Stimulated activated CD4-positive, alpha-beta T cell treated with anti-CD3 and anti-CD28 coated beads, Interleukin-2, amount 100 ng/mL, for 4 hours (primary cell): ENCODE measurements around the gene SENP1.
"Not testable (repeated sequence)": the region's sequence is repeated elsewhere in the genome, so short reads cannot be mapped to it uniquely, and the experiment has no call there.

Experiments used
- DNase-seq: peaks from one replicate; pipeline ENCODE4 v3.0.0-alpha.2; 2020; ENCODE audit warnings: low read depth

The SENP1 gene

DNA sequence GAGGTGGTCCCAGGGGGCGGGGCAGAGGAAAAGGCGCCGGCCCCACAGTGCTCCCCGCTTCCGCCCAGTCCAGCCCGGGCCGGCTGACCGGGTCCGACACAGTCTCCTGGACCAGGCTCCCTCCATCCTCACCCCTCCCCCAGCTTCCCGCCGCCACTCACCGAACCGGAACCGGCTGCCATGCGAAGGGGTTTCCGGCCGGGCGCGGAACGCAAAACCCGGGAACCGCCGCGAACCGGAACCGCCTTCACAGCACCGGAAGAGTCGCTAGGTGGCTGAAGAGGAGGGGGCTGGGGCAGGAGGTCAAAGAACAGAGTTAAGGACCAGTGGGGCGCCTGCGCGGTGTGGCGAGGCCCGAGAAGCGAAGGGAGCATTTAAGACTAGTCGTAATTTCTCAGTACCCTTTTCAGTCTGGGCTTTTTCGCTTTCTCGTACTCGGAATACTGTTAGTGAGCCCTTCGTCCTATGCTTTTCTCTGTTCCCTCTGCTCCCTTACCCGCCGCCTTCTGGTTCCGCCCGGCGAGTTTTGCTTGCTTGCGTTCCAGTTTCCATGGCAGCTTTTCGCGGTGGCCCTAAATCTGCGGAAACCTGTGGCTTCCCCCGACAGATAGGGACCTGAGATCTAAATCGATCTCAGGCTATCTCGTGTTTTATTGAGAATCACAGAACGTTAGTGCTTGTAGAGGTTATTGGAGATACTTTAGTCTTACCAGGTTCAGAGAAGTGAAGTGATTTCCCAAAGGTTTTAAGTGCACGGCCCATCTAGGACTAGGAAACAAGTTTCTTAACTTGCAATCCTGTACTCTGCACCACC lies at the start of gene SENP1:
TSS of gene SENP1 (minus strand) at position 213 of the 814 bp plus-strand sequence. CDS start 4,607 bp downstream, outside the sequence.
- peak; percentile 84 for DNase-seq

DNA sequence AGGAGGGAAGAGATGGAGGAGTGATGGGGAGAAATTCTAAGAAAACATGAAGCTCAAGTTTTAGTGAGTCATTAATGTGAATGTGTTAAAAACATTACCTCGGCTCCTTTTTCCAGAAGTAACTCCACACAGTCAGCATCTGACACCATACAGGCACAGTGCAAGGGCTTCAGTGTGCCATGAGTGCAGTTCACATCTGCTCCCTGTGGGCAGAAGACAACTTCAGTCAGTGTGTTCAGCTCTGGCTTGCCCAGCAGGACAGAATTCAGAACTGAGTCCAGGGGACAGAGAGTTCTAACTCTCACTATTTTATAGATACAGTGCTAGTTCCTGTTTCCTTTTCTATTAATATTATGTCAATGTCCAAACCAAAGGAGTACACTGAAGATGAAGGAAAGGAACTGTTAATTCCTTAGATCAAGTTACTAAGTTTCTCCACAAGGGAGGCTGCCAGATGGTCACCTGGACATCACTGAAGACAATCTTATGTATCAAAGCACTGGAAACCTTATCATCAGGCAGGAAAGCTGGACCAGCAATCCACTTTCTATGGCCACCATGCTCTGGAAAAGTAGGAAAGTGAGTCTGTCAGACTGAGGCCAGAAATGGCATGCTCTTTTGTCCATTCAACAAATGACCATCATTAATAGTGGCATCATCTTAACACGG lies 45.4 kb upstream of the SENP1 start:
- no peak for DNase-seq

DNA sequence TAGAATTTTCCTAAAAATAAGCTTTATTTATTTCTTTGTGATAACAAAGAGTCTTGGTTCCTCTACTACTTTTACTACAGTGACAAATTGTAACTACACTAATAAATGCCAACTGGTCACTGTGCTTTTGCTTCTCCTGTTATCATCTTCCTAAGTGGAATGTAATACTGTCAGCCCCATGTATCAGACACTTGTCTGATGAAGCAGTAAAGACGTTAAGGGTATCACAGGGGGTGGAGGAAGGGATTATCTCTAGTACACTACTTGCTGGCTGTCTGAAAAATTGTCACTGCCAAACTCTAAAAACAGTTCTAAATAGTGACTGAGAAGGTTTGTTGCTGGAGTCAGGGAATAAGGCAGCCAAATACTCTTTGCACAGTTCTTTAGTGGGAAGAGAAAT lies 40.1 kb upstream of the SENP1 start:
- no peak for DNase-seq

DNA sequence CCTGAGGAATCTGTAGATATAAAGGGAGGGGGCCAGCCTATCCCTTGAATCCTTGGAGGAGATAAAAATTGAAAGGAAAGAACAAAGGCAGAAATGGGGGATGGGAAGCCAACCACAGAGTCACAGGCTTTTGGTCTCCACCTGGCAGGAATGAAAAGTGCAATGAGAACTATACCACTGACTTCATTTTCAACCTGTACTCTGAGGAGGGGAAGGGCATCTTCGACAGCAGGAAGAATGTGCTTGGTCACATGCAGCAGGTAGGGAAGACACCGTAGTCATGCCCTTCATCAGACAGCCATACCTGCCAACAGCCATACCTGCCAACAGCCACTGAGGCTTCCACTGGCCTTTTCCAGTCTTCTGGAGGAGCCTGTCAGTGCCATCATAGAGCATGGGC lies 38.0 kb upstream of the SENP1 start:
- no peak for DNase-seq

DNA sequence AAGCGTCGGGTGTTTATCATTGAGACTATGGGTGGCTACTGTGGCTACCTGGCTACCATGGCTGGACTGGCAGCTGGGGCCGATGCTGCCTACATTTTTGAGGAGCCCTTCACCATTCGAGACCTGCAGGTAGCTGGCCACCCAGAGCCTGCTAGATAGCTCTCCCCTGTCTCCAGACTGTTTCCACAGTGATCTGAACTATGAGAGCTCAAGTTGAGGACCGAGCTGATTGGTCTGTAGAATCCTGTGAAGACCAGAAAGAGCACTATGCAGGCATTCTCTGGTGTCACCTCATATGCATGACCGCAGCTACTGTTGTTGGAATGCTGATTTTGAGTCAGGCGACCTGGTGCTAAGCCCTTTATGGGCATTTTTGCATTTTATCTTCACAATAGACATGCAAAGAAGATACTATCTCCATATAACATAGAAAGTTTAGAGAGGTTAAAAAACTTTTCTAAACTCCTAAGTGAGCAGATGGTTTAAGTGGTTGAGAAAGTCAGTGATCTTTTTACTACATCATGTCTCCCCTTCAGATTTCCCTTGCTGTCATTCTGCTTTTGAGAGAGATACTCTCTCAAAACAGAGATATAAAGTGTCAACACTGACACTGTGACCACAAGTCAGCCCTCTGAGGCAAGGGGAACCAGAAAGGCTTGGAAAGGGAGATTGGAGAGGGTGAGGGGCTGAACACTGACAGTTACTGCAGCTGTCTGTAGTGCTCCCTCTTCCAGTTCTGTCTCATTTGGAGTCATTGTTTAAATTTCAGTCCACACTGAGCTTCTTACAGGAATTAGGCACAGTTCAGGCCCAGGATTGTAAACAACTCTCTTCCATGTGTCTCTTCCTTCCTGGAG lies 37.2 kb upstream of the SENP1 start:
- no peak for DNase-seq

DNA sequence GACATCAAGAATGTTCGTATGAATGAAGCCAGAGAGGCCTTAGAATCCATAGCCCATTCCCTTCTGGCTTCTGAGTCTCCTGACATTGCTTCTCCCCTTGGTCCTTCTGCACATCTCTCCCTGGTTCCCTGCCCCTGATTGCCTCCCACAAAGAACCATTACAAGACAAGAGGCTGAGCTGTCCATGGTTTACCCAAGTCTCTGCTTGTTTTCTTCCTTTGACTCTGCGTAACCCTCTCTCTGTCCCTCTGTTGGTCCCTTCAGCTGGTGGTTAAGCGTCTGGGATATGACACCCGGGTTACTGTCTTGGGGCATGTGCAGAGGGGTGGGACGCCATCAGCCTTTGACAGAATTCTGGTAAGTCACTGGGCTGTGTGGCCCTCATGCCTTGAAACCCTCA lies 29.1 kb upstream of the SENP1 start:
- DNase-seq = no peak

DNA sequence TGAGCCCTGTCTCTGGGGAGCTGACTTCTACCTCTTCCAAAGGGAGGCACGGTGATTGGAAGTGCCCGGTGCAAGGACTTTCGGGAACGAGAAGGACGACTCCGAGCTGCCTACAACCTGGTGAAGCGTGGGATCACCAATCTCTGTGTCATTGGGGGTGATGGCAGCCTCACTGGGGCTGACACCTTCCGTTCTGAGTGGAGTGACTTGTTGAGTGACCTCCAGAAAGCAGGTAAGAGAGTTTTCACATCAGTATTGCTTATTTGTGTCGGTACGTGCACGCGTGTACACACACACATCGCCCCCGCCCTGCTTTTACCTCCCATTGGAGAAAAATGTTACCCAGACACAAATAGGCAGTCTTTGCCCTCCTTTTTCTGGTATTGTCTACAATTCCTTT lies 26.9 kb upstream of the SENP1 start:
- DNase-seq = no peak

DNA sequence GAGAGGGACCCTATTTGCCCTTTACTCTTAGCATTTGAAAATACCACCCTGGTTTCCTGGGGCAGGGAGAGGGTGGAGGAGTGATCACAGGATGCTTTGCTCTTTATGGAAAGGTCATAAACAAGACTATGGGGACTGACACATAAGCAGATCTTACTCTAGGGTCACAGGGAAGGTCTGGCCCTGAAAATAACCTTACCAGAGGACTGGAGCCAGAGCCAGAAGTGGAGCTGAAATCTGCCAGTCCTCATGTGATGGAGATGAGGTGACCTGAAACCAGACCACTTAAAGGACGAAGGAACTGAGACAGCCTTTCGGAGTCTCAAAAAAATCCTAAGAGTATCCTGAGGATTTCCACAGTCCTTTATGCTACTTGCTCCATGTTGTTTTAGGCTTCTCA lies 25.6 kb upstream of the SENP1 start:
- DNase-seq = no peak

DNA sequence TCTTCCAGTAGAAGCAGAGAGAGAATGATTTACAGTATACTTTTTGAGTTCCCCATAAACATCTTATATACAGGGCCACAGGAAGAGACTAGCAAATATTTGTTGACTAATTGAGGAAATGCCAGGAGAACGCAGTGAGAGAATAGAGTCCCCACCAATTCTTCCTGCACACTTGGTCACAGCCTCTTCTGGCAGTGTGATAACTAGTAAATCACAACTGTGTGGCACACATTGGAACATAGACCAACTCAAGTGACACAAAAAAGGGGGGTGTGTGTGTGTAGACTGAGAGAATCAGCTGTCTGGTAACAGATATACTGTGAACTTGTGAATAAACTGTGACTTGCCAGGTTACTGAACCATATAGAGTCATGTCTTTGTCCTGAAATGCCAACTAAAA lies 23.5 kb upstream of the SENP1 start:
- no peak for DNase-seq

DNA sequence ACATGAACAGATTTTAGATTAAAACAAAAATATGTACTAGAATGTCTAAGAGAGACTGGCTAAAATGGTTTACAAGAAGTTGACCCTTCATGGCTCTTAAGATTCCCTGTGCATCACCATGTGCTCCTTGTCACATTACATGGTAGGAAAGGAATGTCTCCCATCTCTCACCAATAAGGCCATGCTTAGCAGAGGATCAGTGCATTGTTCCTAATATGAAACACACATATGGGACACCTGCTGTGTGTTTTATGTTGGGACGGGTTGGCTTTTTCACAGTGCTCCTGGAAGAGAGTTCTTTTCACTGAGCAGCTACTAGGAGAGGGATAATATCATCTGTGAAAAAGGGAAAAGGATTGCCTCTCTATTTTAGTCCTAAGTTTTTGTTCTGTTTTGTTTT lies 22.9 kb upstream of the SENP1 start:
- DNase-seq = no peak

DNA sequence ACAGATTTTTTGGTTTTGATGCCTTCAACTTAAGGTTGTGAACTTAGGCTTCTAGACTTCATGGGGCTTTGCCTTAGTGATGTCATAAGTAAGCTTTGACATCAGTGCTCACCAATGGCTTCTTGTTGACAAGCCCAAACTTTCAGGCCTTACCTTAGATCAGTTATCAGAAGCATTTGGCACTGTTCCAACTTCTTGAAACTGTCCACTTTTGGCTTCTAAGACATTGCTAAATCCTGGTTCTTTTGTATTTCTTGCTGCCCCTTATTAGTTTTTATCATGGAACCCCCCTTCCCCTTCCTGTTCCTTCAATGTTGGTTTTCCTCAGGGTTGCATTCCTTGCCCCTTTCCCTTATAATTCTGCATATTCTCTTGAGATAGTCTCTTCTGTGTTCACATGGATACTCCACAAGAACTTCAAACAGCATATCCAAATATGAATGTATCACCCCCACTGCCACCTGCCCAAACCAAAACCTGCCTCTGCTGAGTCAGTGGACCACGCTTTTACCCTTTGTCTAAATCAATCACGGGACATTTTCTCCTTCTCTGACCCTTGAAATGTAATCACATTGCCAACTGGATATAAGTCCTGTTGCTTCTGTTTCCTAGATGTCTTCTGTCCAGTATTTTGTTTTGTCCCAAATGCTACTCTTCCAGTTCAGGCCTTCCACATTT lies 21.2 kb upstream of the SENP1 start:
- DNase-seq = no peak

DNA sequence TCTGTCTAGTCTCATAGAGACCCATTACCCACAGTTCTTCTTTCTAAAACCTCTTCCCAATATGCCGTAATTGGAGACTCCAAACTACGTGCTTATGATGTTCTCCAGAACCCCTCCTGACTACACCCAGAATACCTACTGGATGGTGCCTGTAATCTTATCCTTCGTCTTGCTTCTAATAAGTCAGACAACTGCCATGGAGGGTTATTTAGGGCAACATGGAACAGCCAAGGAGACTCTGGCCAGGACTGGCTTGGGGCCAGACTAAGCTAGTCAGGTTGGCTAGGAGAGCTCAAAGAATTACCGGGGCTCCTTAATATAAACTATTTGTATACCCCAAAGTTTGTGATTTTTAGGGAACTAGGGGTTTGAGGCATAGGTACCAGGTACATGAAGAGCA lies 20.1 kb upstream of the SENP1 start:
- no peak for DNase-seq

DNA sequence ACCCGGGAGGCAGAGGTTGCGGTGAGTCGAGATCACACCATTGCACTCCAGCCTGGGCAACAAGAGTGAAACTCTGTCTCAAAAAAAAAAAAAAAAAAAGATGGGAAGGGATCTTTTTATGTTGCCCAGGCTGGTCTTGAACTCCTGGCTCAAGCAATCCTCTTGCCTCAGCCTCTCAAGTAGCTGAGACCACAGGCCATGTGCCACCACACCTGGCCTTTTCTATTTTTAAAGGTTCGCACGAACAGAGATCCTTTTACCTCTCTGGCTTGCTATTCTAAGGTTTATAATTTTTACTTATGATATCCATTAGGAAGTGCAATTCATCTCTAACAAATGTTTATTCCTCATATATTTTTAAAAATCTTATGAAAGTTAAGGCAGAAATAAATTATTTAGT lies 19.7 kb upstream of the SENP1 start:
- not testable (repeated sequence) for DNase-seq

DNA sequence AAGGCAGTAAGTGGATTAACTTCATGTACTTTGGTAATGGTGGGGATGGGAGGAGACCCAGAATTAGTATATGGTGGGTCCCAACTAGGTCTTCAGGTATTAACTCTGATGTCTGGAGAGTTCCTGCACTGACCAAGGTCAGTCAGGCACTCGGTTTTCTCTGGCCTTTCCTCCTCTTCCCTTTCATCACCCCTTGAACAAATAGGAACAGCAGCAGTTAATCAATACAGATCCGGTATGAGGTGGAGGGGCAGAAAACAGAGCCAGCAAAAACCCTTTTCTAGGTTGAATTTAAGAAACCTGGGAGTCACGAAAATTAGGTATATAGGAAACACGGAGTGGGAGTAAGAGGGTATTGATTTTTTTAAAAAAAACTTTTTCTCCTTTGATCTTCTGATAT lies 17.3 kb upstream of the SENP1 start:
- DNase-seq = no peak

DNA sequence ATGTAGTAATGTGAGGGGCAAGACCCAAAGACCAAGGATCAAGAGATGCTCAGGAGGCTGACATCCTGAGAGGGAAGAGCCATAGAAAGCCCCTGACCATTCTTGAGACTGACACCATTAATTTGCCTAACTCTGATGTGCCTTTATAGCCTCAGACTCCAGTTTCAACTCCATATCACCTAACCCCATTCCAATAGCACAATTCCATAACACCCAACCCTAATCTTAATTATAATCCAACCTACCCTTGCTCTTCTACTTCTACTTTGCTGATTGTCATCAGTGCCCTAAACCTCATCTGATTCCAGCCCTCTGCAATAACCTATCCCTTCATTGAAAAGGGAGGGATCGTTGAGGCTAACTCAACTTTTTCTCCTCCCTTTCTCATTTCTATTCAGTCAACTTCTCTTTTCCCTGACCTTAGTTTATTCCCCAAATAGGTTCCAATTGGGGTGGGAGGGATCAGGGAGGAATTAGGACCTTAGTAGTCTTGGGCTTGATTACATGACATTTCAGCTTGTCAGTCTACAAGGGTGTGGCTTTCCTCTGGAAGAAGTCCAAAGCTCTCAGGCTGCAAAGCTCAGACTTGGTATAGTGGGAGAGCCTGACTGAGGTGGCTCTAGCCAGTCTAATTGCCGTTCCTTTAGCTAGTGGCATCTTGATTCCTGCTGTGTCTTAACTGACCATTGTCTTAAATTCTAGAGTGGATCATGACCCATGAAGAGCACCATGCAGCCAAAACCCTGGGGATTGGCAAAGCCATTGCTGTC lies 16.4 kb upstream of the SENP1 start:
- no peak for DNase-seq

DNA sequence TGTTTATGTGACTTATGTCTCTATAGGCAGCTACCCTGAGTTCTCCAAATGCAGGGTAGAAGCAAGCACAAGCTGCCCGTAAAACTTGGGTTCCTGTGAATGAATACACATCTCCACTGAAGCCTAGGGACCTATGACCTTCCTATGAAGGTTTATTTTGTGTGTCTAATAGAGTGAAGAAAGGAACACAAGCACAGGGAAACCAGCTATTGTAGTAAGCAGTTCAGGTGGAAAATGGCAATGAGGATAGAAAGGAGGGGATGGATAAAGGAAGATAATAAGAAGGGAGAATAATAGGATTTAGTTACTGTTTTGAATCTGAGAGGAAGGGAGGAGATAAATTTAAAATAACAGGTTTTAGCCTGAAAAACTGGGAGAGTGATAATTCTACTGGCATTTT lies 15.6 kb upstream of the SENP1 start:
- no peak for DNase-seq

DNA sequence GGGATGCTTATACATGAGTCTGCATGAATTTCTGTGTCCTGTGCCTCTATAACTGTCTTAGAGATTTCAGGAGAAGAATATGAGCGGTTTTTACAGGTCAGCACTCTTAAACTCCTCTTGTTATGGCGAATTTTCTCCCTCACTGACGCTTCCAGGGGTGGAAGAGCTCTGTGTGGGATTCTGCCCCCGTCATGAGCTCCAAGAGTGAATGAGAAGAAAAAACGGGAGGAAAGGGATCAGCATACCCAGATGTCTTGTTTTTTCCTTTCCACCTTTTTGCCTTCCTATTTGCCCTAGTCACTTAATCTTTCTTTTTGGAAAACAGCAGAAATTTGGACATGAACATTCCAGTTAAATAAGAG lies 13.9 kb upstream of the SENP1 start:
- DNase-seq = no peak

DNA sequence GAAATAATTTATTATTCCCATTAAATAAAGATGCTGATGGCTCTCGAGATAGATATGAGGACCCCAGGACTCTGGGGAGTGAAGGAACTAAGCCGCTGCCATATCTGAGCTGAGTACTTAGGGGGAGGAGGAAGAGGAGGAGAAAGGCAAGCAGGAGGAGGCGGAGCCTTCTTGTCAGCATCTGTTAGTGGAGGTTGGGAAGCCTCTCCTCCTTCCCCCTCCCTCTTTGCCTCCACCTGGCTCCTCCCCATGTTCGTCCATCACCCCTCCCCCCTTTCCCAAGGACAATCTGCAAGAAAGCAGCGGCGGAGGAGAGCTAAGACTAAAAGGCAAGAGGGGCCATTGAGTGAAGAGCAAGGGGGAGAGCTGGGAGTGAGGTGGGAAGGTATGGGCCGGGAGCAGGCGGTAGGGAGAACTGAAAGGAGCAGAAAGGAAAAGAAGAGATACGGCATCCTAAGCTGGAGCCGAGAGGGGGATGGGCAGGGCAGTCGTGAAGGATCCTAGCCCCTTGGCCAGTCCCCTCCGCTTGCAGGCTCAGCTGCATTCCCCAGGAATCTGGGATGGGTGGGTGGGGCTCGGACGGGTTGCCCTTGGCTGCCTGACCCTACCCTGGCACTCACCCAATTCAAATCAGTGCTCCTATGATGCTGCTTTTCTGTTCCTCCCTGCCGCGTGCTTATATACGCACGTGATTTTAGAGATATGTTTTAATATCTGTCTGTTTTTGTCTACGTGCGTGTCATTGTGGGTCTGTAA lies 13.4 kb upstream of the SENP1 start, which contains the start of gene PFKM:
TSS of gene PFKM (plus strand) at position 287 of the 756 bp plus-strand sequence. CDS start 3,411 bp downstream, outside the sequence.
- peak; percentile 53 for DNase-seq

DNA sequence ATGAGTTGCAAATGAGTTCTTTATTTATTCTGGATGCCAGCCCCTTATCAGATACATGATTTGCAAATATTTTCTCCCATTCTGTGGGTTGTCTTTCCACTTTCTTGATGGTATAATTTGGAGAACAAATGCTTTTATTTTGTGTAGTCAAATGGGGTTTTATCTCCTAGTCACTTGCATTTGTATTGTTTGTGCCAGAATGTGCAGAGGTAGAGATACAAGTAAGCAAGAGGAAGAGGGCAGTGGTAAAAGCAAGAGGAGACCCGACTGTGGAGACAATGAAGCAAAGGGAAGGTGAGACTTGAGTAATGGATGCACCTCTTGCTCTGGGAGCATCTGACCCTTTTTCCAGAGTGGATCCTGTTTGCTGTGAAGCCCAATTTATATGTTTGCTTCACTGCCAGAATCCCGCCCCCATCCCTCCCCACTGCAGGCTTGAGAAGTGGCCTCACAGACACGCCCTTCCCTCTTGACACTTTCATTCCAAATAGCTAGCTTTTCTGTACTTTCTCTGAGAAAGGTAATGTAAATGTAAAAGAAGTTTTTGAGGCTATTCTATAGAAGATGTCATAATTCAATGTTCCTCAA lies 12.5 kb upstream of the SENP1 start:
- no peak for DNase-seq

DNA sequence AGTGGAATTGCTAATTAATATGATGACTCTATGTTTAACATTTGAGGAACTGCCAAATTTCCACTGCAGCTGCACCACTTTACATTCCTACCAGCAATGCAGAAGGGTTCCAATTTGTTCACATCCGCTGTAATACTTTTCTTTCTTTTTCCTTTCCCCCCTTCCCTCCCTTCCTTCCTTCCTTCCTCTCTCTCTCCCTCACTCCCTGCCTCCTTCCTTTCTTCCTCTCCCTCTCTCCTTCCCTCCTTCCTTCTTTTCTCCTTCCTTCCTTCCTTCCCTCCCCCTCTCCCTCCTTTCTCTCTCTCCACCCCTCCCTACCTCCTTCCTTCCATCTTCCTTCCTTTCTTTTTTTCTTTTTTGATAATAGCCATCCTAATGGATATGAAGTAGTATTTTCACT lies 10.1 kb upstream of the SENP1 start:
- no peak for DNase-seq
